Measurements from ENCODE around the gene ERBIN.
"Not testable (repeated sequence)": the region's sequence is repeated elsewhere in the genome, so short reads cannot be mapped to it uniquely, and the experiment has no call there.

Gene ERBIN

DNA sequence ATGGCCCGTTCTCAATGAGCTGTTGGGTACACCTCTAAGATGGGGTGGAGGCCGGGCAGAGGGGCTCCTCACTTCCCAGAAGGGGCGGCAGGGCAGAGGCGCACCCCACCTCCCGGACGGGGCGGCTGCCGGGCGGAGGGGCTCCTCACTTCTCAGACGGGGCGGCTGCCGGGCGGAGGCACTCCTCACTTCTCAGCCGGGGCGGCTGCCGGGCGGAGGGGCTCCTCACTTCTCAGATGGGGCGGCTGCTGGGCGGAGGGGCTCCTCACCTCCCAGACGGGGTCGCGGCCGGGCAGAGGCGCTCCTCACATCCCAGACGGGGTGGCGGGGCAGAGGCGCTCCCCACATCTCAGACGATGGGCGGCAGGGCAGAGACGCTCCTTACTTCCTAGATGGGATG, 31.3 kb downstream of the ERBIN start:
- not testable (repeated sequence) for DNase-seq (ENCODE audit: low read depth in 2 of 2)

DNA sequence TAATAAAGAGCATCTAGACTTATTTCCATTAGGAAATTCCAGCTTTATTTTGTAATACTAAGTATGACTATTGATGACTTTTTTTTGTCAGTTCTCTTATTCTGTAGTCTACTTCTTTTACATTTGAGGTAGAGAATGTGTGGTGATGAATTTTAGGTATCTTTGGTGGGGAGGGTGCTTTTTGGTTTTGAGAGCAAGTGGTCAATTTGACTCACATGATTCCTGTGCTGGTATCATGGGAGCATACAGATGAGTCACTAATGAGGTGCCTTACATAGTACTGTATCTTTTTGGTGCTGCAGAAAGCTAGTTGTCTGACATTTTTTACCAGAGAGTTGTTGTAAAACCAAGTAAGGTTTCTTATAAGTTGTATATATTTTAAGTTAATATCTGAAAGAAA, 35.3 kb downstream of the ERBIN start:
- DNase-seq (ENCODE audit: low read depth in 2 of 2): peak in 1 of 2 donors; percentile 6

DNA sequence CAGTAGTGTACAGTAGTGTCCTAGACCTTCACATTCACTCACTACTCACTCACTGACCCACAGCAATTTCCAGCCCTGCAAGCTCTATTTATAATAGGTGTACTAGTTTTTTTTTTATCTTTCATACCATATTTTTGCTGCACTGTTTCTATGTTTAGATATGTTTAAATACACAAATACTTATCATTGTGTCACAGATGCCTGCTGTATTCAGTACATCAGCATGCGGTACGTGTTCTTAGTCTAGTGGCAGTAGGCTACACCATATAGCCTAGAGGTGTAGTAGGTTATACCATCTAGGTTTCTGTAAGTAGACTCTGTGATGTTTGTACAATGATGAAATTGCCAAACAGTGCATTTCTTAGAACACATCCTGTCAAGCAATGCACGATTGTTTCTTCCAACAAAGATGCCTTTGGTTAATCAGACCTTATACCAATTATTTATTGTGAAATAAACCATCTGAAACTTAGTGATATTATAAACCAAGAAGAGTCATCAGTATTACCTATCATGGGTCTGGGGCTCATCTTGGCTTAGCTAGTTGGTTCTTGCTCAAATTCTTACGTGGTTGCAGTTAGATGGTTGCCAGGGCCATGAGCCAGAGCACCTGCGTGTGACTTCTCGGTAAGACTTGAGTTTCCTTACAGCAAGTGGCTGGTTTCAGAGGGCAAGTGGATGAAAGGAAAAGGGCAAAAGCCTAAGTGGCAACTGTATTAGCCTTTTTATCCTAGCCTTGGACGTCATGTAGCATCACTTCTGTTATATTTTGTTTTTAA, 41.1 kb downstream of the ERBIN start:
- no peak for DNase-seq (ENCODE audit: low read depth in 2 of 2)

DNA sequence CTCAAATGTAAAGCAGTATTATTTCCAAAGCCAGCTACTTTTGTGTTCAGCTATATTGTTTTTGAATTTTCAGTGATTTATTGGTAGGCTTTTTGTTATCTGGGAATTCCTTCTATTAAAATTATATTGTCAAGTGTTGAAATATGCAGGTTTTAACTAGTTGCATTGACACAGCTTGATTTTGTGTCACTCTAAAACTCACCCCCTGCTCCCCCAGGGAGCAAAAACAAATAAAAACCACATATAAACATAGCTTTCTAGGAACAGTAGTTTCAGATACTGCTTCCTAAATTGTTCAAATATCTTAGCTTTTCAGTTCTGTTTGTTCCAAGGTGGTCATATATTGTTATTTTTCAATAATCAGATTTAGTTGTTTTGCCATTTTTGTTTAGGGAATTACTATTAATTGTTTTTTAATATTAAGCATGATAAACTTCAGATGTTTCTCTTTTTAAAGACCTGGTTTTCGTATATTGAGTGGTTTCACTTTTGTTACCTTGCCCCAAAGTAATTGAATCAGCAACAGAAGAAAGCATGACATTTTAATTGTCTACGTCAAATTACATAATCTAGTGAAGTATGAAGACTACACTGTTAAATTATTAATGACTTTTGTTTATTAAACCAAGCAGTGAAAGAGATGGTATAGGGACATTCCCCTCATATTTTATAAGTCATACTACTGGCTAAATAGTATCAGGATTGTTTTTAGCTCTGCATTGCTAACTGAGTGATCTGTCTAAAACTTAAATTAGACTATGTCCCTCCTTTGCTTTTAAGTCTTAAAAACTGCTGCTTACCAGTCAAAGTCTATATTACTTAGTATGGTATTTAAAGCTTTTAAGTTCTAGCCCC, 43.4 kb downstream of the ERBIN start:
- no peak for DNase-seq (ENCODE audit: low read depth in 2 of 2)

DNA sequence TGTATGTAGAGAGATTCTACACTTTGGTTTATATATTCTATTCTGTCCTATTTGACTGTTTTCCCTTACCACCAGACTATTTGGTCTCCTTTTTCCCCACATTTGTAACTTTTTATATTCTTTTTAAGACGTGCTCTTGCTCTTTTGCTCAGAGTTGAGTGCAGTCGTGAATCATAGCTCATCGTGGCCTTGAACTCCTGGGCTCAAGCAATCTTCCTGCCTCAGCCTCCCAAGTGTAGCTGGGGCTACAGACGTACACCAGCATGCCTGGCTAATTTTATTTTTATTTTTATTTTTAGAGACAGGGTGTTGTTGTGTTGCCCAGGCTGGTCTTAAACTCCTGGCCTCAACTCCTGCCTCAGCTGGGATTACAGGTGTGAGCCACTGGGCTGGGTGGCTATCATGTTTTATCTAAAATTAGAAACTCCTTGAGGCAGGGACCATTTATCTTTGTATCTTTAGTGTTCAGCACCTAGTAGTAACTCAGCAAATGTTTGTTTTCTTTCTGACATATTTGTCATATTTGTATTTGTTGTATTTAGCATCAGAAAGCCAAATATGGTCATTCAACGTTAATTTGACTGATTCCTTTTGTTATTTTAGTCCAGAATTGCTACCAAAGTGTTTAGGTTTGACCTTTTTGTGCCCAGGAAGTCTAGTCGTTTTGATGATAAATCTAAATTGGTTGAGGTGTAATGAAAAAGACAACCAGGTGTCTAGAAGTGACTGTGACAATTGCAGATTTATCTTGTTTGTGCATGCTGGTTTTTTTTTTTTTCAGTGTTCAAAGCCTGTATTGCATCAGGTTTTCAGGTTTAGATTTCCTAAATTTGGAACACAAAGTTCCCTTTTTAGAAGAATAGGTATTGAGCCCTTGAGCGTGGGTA, 44.3 kb downstream of the ERBIN start:
- no peak for DNase-seq (ENCODE audit: low read depth in 2 of 2)

DNA sequence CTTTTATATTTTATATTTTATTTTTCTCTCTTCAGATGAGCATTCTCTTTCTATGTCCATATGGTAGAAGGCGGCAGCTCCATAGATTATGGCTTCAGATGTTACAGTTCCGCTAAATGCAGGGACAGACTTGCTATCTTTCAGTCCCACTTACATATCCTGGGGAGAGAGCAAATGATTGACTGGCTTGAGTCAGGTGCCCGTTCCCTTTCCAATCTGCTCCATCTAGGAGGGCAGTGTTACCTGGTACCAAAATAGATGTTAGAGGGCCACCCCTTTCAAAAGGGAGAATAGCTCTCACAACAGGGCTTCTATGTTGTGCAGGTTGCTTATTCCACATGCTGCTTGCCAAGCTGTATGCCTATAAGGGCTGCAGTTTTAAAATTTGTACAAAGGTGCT, 45.3 kb downstream of the ERBIN start:
- DNase-seq (ENCODE audit: low read depth in 2 of 2): no peak

DNA sequence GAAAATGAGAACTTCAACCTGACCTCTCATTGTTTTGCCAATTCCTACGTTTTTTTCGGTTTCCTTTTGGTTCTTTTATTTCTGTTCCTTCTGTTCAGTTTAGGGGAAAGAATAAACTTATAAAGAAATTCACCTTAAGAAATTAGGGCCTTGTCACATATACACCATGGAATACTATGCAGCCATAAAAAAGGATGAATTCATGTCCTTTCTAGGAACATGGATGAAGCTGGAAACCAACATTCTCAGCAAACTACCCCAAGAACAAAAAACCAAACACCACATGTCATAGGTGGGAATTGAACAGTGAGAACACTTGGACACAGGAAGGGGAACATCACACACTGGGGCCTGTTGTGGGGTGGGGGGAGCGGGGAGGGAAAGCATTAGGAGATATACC, 46.5 kb downstream of the ERBIN start:
- not testable (repeated sequence) for DNase-seq (ENCODE audit: low read depth in 2 of 2)

DNA sequence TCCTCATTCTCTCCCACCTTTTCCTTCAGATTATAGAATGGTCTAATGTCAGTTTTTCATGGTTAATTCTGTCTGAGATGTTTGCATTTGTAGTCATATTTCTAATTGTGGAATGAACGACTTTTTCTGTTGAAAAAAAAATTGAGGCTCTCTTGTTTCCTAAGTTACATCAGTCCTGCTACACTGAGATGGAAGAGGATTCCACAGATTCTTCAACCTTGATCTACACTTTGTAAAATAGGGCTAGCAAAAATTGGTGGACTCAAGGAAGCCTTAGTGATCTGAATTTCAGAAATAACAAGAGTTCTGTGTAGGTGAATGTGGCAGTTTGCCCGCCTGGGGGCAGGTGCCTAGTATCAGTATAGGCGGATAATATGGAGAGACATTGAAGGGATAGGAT, 51.9 kb downstream of the ERBIN start:
- no peak for DNase-seq (ENCODE audit: low read depth in 2 of 2)

DNA sequence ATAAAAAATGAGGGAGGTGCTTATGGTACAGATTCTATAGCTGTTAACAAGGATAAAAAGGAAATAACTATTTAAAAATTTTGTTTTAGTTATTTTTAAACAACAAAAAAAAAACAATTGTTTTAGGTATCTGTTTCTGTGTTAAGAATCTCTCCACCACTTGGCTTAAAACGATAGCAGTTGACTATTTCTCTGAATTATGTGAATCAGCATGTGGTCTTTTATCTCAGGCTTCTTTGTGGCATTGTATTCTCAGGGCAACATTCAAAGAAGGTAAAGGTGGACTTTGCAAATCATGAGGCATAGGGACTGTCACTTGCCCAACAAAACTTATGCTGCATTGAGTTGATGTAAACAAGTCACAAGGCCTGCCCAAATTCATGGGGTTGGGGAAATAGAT, 55.2 kb downstream of the ERBIN start:
- DNase-seq (ENCODE audit: low read depth in 2 of 2): no peak

DNA sequence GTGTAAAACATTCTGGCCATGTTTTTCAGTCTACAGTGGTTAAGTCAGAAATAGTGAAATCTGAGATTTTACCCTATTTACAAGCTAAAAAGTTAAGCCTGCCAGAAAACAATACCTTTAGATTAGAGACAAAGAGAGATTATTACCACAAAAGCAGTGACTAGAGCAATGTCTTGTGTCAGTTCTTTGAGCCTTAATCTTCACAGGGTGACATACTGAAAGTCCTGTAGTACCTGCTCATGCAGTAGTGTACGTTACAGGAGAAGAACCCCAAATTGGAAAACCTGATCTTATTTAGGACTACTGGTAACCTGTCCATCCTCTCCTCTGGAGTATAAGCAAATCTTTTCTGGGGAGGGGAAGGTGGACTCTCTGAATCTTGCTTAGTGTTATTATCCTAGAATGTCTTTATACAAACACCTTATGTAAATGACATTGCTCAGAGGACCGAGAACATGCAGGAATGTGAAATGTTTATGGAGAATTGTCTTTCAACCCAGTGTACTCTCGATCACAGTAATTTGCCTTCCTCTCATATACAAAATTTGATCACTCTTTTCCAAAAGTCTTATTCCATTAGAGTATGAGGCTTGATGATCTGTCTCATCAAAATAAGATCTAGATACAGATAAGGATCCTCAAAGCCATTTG, 55.7 kb downstream of the ERBIN start:
- no peak for DNase-seq (ENCODE audit: low read depth in 2 of 2)

DNA sequence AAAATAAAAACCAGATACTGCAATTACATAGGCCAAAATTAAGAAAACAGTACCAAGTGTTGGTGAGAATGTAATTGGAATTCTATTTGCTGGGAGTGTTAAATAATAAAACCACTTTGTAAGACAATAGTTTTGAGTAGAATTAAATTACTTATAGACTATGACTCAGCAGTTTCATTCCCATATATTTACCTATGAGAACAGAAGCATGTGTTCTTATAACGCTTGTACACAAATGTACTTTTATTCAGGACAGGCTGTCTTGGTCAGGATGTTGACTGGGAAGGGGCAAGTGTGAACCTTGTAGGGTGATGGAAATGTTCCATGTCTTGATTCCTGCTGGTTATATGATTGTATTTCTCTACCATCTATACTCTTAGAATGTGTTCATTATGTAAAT, 56.3 kb downstream of the ERBIN start:
- no peak for DNase-seq (ENCODE audit: low read depth in 2 of 2)

DNA sequence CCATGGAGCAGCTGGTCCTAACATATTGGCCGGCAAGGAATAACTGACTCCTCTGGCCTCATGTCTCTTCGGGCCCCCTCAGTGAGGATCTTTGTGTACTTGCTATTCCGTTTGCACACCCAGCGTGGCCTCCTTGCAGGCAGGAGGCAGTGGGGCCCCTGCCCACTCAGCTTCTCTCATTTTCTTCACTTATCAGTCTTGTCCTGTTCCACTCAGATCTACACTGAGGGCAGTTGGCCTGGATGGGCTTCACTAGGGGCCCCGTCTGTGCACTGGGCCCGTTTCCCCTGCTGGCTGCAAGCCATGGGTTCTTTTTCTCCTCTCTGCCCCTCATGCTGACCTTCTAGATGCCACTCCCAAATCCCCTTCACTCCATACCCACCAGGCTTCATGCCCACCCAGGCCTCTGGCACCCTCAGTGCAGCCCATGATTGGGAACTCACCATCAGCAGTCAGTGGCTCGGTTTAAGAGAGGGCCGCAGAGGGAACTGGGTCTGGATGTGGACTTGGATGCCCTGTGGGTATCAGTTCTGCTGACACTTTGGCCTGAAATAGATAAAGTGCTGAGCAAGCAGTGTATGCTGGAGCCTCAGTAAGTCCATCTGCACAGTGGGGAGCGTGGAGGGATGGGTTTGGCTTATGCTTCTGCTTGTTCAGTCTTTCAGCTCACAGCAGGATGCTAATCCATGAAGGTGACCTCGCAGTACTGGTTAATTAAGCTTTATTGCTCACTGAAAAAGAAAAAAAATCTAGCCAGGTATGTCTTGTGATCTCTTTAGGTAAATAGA, 57.9 kb downstream of the ERBIN start:
- DNase-seq (ENCODE audit: low read depth in 2 of 2): no peak

DNA sequence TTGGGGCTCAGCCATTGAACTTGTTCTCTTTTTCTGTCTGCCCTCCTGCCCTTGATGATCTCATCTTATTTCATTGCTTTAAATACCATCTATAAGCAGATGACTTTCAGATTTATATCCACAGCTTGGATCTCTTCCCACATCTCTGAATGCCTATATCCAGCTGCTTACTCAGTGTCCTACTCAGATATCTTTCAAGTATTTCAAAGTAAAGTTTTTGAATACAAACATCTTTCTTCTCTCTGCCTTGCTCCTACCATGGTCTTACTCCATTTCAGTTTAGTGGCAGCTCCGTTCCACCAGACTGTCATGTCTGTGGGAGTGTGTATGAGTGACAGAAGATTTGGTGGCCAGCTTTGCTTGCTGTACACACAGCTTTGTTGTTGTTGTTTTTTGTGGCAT, 59.7 kb downstream of the ERBIN start:
- no peak for DNase-seq (ENCODE audit: low read depth in 2 of 2)

DNA sequence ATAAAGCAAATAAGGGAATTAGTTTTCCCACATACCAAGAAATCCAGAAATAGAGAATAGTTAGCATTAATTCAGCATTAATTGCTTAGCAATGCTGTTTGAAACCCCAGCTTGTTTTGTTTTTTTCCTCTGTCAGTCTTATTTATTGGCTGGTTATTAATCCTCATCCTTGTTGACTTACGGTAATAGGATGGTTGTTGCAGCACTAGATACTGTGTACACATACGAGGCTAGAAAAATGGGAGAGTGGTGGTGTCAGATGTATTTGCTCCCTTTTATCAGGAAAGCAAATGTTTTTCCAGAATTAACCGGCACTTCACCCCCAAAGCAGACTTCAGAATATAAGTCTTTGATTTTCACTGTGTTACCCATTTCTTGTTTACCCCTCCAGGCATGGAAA, 60.4 kb downstream of the ERBIN start:
- no peak for DNase-seq (ENCODE audit: low read depth in 2 of 2)

DNA sequence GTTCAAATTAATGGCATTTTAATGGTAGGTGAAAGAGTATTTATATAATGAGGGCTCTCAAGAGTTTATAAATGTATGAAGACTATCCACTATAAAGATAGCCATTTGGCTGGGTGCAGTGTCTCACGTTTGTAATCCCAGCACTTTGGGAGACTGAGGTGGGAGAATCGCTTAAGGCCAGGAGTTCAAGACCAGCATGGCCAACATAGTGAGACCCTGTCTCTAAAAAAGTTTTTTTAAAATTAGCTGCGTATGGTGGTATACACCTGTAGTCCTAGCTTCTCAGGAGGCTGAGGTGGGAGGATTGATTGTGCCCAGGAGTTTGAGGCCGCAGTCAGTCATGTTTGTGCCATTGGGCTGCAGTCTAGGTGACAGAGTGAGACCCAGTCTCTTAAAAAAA, 61.6 kb downstream of the ERBIN start:
- no peak for DNase-seq (ENCODE audit: low read depth in 2 of 2)

DNA sequence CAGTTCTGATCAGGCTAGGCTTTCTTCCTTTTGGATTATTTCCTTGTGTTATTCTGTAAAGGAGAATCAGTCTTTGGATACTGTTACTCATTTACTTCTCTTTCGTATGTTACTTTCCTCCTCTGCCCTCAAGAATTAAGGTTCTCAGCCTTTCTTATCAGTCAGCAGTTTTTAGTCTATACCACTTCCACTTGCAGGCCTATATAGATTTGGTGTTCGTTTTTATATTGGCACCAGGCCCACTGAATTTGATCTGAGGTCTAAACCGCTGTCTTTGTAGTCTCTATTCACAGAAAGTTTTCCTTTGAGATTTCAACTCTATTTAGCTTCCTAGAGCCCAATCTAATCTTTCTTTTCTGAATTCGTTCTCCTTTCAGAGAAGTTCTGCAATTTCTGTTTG, 62.8 kb downstream of the ERBIN start:
- DNase-seq (ENCODE audit: low read depth in 2 of 2): no peak

DNA sequence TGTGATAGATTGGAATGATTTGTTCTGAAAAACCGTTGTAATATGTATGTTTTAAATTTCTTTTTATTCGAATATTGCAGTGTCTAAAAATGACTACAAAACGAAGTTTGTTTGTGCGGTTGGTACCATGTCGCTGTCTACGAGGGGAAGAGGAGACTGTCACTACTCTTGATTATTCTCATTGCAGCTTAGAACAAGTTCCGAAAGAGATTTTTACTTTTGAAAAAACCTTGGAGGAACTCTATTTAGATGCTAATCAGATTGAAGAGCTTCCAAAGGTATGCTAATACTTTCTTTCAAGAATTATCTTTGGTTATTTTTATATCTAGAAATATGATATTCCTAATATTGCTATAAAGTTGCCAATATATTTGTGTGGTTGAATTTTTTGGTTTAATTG, 66.3 kb downstream of the ERBIN start:
- DNase-seq (ENCODE audit: low read depth in 2 of 2): no peak

DNA sequence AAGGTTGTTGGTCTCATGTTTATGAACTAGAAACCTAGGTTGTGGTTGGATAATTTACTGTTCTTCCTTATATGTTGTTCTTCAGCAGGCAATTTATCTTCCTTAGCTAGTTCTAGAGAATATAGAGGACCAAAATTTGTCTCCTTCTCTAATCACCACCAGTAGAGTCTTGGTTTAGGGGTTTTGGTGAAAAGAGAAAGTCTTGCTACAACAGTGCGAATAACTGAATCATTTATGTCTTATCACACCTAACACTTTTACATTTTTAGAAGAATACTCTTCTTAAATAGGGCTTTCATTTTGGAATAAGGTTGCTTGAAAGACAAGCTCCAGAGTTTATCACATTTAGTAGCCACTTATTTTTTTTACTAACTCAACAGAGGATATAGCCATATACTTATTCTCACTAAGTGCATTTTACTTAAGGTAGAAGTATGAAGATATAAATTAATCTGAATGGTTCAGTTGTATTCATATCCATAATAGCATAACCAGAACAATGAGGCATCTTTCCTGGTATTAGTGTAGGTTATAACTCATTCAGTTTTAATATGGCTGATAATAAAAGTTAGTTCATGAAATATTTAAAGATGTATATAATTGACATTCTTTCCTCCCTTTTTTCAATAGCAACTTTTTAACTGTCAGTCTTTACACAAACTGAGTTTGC, 67.9 kb downstream of the ERBIN start:
- no peak for DNase-seq (ENCODE audit: low read depth in 2 of 2)

DNA sequence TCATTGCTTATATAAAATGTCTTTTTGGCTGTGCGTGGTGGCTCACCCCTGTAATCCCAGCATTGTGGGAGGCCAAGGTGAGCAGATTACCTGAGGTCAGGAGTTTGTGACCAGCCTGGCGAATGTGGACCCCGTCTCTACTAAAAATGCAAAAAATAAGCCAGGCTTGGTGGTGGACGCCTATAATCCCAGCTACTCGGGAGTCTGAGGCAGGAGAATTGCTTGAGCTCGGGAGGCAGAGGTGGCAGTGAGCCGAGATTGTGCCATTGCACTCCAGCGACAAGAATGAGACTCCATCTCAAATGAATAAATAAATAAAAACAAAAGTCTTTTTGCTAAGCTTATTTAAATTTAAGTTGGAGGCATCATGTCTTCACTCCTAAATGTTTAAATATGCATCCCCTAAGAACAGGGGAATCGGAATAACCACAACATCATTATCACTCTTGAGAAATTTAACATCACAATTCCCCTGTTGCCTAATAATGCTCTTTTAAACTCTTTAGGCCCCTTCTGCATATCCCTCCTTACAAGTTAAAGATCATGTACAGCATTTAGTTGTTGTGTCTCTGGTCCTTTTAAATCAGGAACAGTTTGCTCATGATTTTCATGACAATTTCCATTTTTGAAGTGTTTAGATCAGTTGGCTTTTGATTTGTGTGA, 72.8 kb downstream of the ERBIN start:
- no peak for DNase-seq (ENCODE audit: low read depth in 2 of 2)

DNA sequence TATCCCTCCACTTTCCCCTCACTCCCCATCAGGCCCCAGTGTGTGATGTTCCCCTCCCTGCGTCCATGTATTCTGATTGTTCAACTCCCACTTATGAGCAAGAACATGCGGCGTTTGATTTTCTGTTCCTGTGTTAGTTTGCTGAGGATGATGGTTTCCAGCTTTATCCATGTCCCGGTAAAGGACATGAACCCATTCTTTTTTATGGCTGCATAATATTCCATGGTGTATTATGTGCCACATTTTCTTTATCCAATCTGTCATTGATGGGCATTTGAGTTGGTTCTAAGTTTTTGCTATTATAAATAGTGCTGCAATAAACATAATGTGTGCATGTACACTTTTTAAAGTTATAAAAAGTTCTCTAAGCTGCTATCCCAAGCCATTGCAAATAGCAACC, 75.6 kb downstream of the ERBIN start:
- DNase-seq (ENCODE audit: low read depth in 2 of 2): no peak
